H9 (cell line): ENCODE results near the gene PPP4R2. TPM values are rescaled to one million over a fixed set of nuclear protein-coding genes. Genes with fewer than 3 reads are reported as not detected.
A peak's percentile ranks its signal among the peaks of the same experiment; 100 is the strongest.

Experiments used
- DNase-seq: peaks from one replicate; pipeline ENCODE4 v3.0.0-alpha.2; 2017
- H2AFZ ChIP-seq: one replicate; pipeline ENCODE4 v1.6.1; 2013; ENCODE audit warnings: mild to moderate bottlenecking, low read length, control low read depth, moderate library complexity
- H2AK5ac ChIP-seq: 2 replicates; pipeline ENCODE4 v1.6.1; 2013; ENCODE audit warnings: low read length, control low read depth, mixed read lengths; ENCODE audit not compliant: insufficient read length
- H2BK120ac ChIP-seq: one replicate; pipeline ENCODE4 v1.6.1; 2013; ENCODE audit warnings: low read depth, mild to moderate bottlenecking, low read length, control low read depth, inconsistent platforms; ENCODE audit not compliant: poor library complexity, severe bottlenecking
- H2BK12ac ChIP-seq: 2 replicates; pipeline ENCODE4 v1.6.1; 2013; ENCODE audit warnings: low read length, control low read depth, mixed read lengths, low read depth; ENCODE audit not compliant: insufficient read length
- H2BK15ac ChIP-seq: 2 replicates; pipeline ENCODE4 v1.6.1; 2013; ENCODE audit warnings: low read depth, low read length, control low read depth
- H2BK20ac ChIP-seq: one replicate; pipeline ENCODE4 v1.6.1; 2013; ENCODE audit warnings: low read depth, mild to moderate bottlenecking, low read length, control low read depth, inconsistent platforms; ENCODE audit not compliant: poor library complexity, severe bottlenecking
- H2BK5ac ChIP-seq: 2 replicates; pipeline ENCODE4 v1.6.1; 2013; ENCODE audit warnings: low read length, control low read depth, mixed read lengths; ENCODE audit not compliant: insufficient read length
- H3K14ac ChIP-seq: 2 replicates; pipeline ENCODE4 v1.6.1; 2013; ENCODE audit warnings: low read length, control low read depth; ENCODE audit not compliant: insufficient read depth
- H3K18ac ChIP-seq: 2 replicates; pipeline ENCODE4 v1.6.1; 2013; ENCODE audit warnings: low read depth, mild to moderate bottlenecking, mixed read lengths, low read length, control low read depth; ENCODE audit not compliant: insufficient read length
- H3K23ac ChIP-seq: 2 replicates; pipeline ENCODE4 v1.6.1; 2013; ENCODE audit warnings: low read length, control low read depth, mixed read lengths, low read depth; ENCODE audit not compliant: insufficient read length
- H3K23me2 ChIP-seq: 2 replicates; pipeline ENCODE4 v1.6.1; 2013; ENCODE audit warnings: low read depth, mild to moderate bottlenecking, mixed read lengths, low read length, control low read depth; ENCODE audit not compliant: insufficient read length, poor library complexity, severe bottlenecking
- H3K27ac ChIP-seq: 2 replicates; pipeline ENCODE4 v1.5.1; 2013; ENCODE audit warnings: low read length, control low read depth, mixed read lengths, low read depth; ENCODE audit not compliant: insufficient read length
- H3K27me3 ChIP-seq: 2 replicates; pipeline ENCODE4 v1.6.1; 2013; ENCODE audit warnings: low read length, control low read depth, inconsistent platforms; ENCODE audit not compliant: insufficient read depth
- H3K4ac ChIP-seq: 2 replicates; pipeline ENCODE4 v1.6.1; 2013; ENCODE audit warnings: low read depth, mild to moderate bottlenecking, control low read depth, inconsistent platforms, low read length, moderate library complexity
- H3K4me1 ChIP-seq: 2 replicates; pipeline ENCODE4 v1.6.1; 2013; ENCODE audit warnings: low read length, control low read depth, inconsistent platforms; ENCODE audit not compliant: insufficient read depth
- H3K4me2 ChIP-seq: 2 replicates; pipeline ENCODE4 v1.6.1; 2013; ENCODE audit warnings: low read length, control low read depth, mixed read lengths; ENCODE audit not compliant: insufficient read length, insufficient read depth
- H3K56ac ChIP-seq: 2 replicates; pipeline ENCODE4 v1.6.1; 2013; ENCODE audit warnings: low read depth, mild to moderate bottlenecking, mixed read lengths, low read length, control low read depth; ENCODE audit not compliant: insufficient read length
- H3K79me1 ChIP-seq: 2 replicates; pipeline ENCODE4 v1.6.1; 2013; ENCODE audit warnings: low read depth, mild to moderate bottlenecking, moderate library complexity, low read length, control low read depth, inconsistent platforms; ENCODE audit not compliant: insufficient read depth, poor library complexity, severe bottlenecking
- H3K79me2 ChIP-seq: 2 replicates; pipeline ENCODE4 v1.6.1; 2013; ENCODE audit warnings: low read length, control low read depth, inconsistent platforms; ENCODE audit not compliant: insufficient read depth
- H3K9ac ChIP-seq: 2 replicates; pipeline ENCODE4 v1.6.1; 2013; ENCODE audit warnings: low read length, control low read depth, mixed read lengths; ENCODE audit not compliant: insufficient read length; ENCODE audit errors: extremely low read depth
- H3K9me3 ChIP-seq: one replicate; pipeline ENCODE4 v1.6.1; 2013; ENCODE audit warnings: low read depth, low read length, inconsistent platforms; ENCODE audit not compliant: control insufficient read depth
- H3T11ph ChIP-seq: one replicate; pipeline ENCODE4 v1.6.1; 2013; ENCODE audit warnings: mild to moderate bottlenecking, low read length, control low read depth, inconsistent platforms
- H4K20me1 ChIP-seq: one replicate; pipeline ENCODE4 v1.6.1; 2013; ENCODE audit not compliant: control insufficient read depth, insufficient read length, insufficient read depth
- H4K5ac ChIP-seq: 2 replicates; pipeline ENCODE4 v1.6.1; 2013; ENCODE audit warnings: low read depth, mild to moderate bottlenecking, mixed read lengths, low read length, control low read depth; ENCODE audit not compliant: insufficient read length
- H4K8ac ChIP-seq: replicated peaks from 2 replicates; pipeline ENCODE4 v1.6.1; 2013; ENCODE audit warnings: low read length, control low read depth, mixed read lengths, low read depth; ENCODE audit not compliant: insufficient read length
- H4K91ac ChIP-seq: 2 replicates; pipeline ENCODE4 v1.6.1; 2013; ENCODE audit warnings: low read depth, mild to moderate bottlenecking, moderate library complexity, mixed read lengths, low read length, control low read depth; ENCODE audit not compliant: insufficient read length
- H3K27ac Mint-ChIP-seq, 3 experiments: 2 replicates in 2 of 3; 3 replicates in 1 of 3; pipeline ENCODE4 v1.8.0; 2020 to 2021; ENCODE audit warnings: mixed read lengths in 3 of 3, mild to moderate bottlenecking in 1 of 3, moderate library complexity in 1 of 3
- H3K27me3 Mint-ChIP-seq: 2 replicates; pipeline ENCODE4 v1.8.0; 2021; ENCODE audit warnings: low read depth, mild to moderate bottlenecking, moderate library complexity, mixed read lengths
- H3K36me3 Mint-ChIP-seq, 3 experiments: 2 replicates in 2 of 3; 3 replicates in 1 of 3; pipeline ENCODE4 v1.8.0; 2020 to 2021; ENCODE audit warnings: low read depth in 3 of 3, mixed read lengths in 3 of 3; ENCODE audit not compliant: insufficient read depth in 1 of 3
- H3K4me1 Mint-ChIP-seq, 2 experiments: 2 replicates each; pipeline ENCODE4 v1.8.0; 2020; ENCODE audit warnings: mixed read lengths in 2 of 2
- H3K4me3 Mint-ChIP-seq, 2 experiments: 2 replicates in 1 of 2; 3 replicates in 1 of 2; pipeline ENCODE4 v1.8.0; 2020 to 2021; ENCODE audit warnings: mild to moderate bottlenecking in 2 of 2, mixed read lengths in 2 of 2, moderate library complexity in 1 of 2
- H3K9me3 Mint-ChIP-seq, 2 experiments: 2 replicates in 1 of 2; 3 replicates in 1 of 2; pipeline ENCODE4 v1.8.0; 2020; ENCODE audit warnings: mild to moderate bottlenecking in 2 of 2, mixed read lengths in 2 of 2, moderate library complexity in 1 of 2
- CTCF ChIP-seq: fragments of 200-600 bp; sonication (generic); conservative IDR thresholded peaks from 3 replicates; pipeline ENCODE4 v1.8.0; 2021; ENCODE audit warnings: antibody characterized with exemption, mild to moderate bottlenecking
- WGBS: extraction: QIAGEN DNeasy Blood & Tissue Kit; methylation state at CpG from one replicate; pipeline ENCODE4 v1.1.7; 2013; ENCODE audit warnings: missing lambda C conversion rate, low lambda C conversion rate, mixed read lengths; ENCODE audit not compliant: insufficient read length; ENCODE audit errors: extremely low coverage; 5-methylcytosine and 5-hydroxymethylcytosine counted together
- total RNA-seq: library from RNA; stranded (reverse); gene quantifications from 2 replicates; pipeline ENCODE4 v1.2.1, GENCODE V29; 2021

Gene PPP4R2
- total RNA-seq, 1 experiment from 2014 or later = 132 TPM

DNA sequence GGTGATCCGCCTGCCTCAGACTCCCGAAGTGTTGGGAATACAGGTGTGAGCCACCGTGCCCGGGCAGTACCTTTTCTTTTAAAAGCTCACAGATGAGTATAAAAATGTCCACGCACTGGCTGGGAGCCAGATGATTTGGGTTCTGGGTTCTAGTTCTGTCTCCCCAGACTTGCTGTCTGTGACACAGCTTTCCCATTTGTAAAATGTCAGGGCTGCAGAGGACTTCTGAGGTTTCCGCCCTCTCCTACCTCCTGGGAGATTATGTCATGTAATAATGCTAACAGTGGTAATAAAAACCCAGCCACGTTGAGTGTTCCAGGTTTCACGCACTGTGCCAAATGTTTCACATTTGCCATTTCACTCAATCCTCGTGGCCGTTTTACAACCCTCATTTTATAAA lies 1.3 kb upstream of the PPP4R2 start:
- H4K20me1 ChIP-seq = no peaks in the 10 kb centered on the region
- no peak overlapping the region for H3K9ac ChIP-seq
- peaks cover 27% of the 10 kb centered on the region; the same call in 1 of the 2 replicates for H3K79me2 ChIP-seq
- Mint-ChIP-seq H3K4me3 (peak overlapping the region in 1 of 2 experiments; percentile 45; a peak in 2 of 5 replicates), H3K27ac (no peak overlapping the region), H3K4me1 (peaks cover 16 to 28% of the 10 kb centered on the region in 2 experiments), H3K9me3 (no peaks in the 10 kb centered on the region), H3K36me3 (peaks cover 13 to 29% (median 26%) of the 10 kb centered on the region in 3 experiments), H3K27me3 (no peaks in the 10 kb centered on the region; the same call in 1 of the 2 replicates)
- no CpG with 5 or more reads among the region's 10 CpGs for whole genome bisulfite sequencing
- no peak overlapping the region for H2BK12ac ChIP-seq
- no peak overlapping the region for H2BK120ac ChIP-seq
- H3K79me1 ChIP-seq = no peaks in the 10 kb centered on the region
- no peak overlapping the region for H3K27ac ChIP-seq
- H2BK5ac ChIP-seq = no peak overlapping the region
- TF ChIP-seq CTCF = no peak
- no peak overlapping the region for H3K4ac ChIP-seq
- H3K4me1 ChIP-seq = no peaks in the 10 kb centered on the region
- no peak overlapping the region for H3K4me2 ChIP-seq
- H4K8ac ChIP-seq = no peak overlapping the region
- H2BK15ac ChIP-seq = no peak overlapping the region
- H4K91ac ChIP-seq = no peak overlapping the region
- no peak overlapping the region for H4K5ac ChIP-seq
- no peaks in the 10 kb centered on the region for H3K27me3 ChIP-seq
- no peak overlapping the region for H3K14ac ChIP-seq
- H3T11ph ChIP-seq = no peak overlapping the region
- no peak overlapping the region for H3K18ac ChIP-seq
- no peak overlapping the region for H2AK5ac ChIP-seq
- no peak overlapping the region for H2BK20ac ChIP-seq
- H3K23me2 ChIP-seq = peaks cover 10% of the 10 kb centered on the region
- H3K23ac ChIP-seq = no peak overlapping the region
- H2AFZ ChIP-seq = no peak overlapping the region
- H3K9me3 ChIP-seq = no peaks in the 10 kb centered on the region
- no peak for DNase-seq
- no peak overlapping the region for H3K56ac ChIP-seq
